HG02884 (cell line): Measurements from ENCODE around the gene TRIM26.
"Not testable (repeated sequence)": the region's sequence is repeated elsewhere in the genome, so short reads cannot be mapped to it uniquely, and the experiment has no call there.

ENCODE experiments used
- ATAC-seq: cut with Tn5 transposase; IDR thresholded peaks from one replicate; pipeline ENCODE4 v1.9.1; 2021; ENCODE audit warnings: mild to moderate bottlenecking, moderate library complexity; ENCODE audit not compliant: unreplicated experiment

Gene TRIM26

GRCh38 chr6:30212865-30213666 is at the start of gene TRIM26:
Gene TRIM26 (minus strand): TSS chr6:30213406. CDS start chr6:30199103, 14,303 bp downstream.
- ATAC-seq: peak; percentile 72

GRCh38 chr6:30260036-30260504 is 46.9 kb upstream of the TRIM26 start:
- ATAC-seq: peak; percentile 17

GRCh38 chr6:30259140-30260035 is 46.2 kb upstream of the TRIM26 start:
- ATAC-seq: peak; percentile 77

GRCh38 chr6:30258204-30258603 is 45.0 kb upstream of the TRIM26 start:
- no peak for ATAC-seq

GRCh38 chr6:30252417-30252816 is 39.2 kb upstream of the TRIM26 start:
- not testable (repeated sequence) for ATAC-seq

GRCh38 chr6:30244560-30244959 is 31.4 kb upstream of the TRIM26 start:
- ATAC-seq: no peak

- ATAC-seq: no peak
Measured at GRCh38 chr6:30238178-30238795, 25.1 kb upstream of the TRIM26 start.

- no peak for ATAC-seq
Measured at GRCh38 chr6:30234356-30234755, 21.1 kb upstream of the TRIM26 start.

GRCh38 chr6:30231067-30231466 is 17.9 kb upstream of the TRIM26 start:
- ATAC-seq: no peak

- ATAC-seq: no peak
Measured at GRCh38 chr6:30227763-30228487, 14.7 kb upstream of the TRIM26 start.

GRCh38 chr6:30227242-30227722 is 14.1 kb upstream of the TRIM26 start:
- ATAC-seq: no peak

GRCh38 chr6:30223339-30223738 is 10.1 kb upstream of the TRIM26 start:
- ATAC-seq: no peak

GRCh38 chr6:30221956-30222355 is 8.8 kb upstream of the TRIM26 start:
- not testable (repeated sequence) for ATAC-seq

- not testable (repeated sequence) for ATAC-seq
Measured at GRCh38 chr6:30221395-30221794, 8.2 kb upstream of the TRIM26 start.

GRCh38 chr6:30219244-30219643 is 6.0 kb upstream of the TRIM26 start:
- no peak for ATAC-seq

GRCh38 chr6:30216096-30216495 is 2.9 kb upstream of the TRIM26 start:
- no peak for ATAC-seq

GRCh38 chr6:30214657-30214982 is 1.4 kb upstream of the TRIM26 start:
- no peak for ATAC-seq

GRCh38 chr6:30213957-30214656 is 901 bp upstream of the TRIM26 start:
- ATAC-seq: no peak

GRCh38 chr6:30213667-30213956 is 406 bp upstream of the TRIM26 start:
- ATAC-seq: no peak

GRCh38 chr6:30211899-30212298 is 1.3 kb downstream of the TRIM26 start:
- ATAC-seq: no peak
